ENCODE data around the gene IL1RL1.
A peak's percentile ranks its signal among the peaks of the same experiment; 100 is the strongest.
"Not testable (repeated sequence)": the region's sequence is repeated elsewhere in the genome, so short reads cannot be mapped to it uniquely, and the experiment has no call there.

IL1RL1 gene

GRCh38 chr2:102294802-102295489 is 16.4 kb upstream of the IL1RL1 start:
- DNase-seq (ENCODE audit: low spot score): no peak

DNA sequence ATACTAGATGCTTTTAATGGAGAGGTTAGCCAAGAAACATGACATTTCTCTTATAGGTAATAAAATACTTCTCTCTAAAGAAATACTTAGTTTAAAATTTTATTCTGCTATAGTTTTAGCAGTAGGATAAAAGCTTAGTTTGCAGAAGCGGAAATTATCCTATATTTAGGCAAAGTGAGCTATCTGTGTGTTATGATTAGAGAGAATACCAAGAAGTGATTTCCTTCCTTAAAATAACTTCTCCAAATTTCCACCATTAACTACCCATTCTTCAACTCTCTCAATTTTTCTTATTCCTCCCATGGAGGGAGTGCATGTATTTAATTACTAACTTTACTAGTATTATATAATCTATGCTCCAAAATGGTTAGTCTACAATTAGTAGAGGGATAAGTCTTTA is 15.8 kb upstream of the IL1RL1 start:
- DNase-seq (ENCODE audit: low spot score): no peak

DNA sequence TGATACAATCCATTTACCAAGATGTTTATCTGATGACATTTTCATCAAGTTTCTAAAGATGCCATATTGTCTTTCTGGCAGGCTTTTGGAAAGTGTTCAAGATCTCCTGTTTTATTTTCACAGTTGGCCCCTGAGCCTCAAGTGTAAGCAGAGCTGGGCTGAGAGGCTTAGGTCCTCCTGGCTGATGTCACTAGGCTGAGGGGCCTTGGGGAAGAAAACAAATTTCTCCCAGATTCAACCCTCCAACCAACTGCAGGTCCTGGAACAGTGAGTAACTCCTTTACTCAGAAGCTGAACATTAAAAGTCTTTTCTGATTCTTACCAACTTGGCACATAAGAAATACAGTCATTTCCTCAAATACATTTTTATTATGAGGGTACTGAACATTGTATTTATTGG is 14.9 kb upstream of the IL1RL1 start:
- no peak for DNase-seq (ENCODE audit: low spot score)

- DNase-seq (ENCODE audit: low spot score): no peak
These were observed 13.5 kb upstream of the IL1RL1 start for GRCh38 chr2:102297891-102298290.

- DNase-seq (ENCODE audit: low spot score): peak; percentile 6
These were observed 9.4 kb upstream of the IL1RL1 start for GRCh38 chr2:102301867-102302362.

DNA sequence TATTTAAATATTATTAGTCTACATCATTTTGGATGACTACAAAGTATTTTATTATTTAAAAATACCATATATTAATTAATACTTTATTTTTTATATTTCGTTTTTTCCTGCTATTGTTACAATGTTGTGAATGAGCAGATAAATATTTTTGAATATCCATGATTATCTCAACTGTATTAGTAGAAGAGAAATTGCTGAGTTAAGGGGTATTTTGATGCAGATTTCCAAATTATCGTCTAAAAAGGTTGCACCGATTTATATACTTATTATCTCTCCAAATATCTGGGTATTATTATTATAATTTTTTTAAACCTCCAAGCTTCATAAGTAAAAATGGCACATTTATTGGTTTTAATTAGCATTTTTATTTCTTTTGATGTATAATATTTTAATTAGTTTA is 8.9 kb upstream of the IL1RL1 start:
- DNase-seq (ENCODE audit: low spot score): no peak

- DNase-seq (ENCODE audit: low spot score): no peak
These were observed 7.8 kb upstream of the IL1RL1 start for GRCh38 chr2:102303589-102303988.

DNA sequence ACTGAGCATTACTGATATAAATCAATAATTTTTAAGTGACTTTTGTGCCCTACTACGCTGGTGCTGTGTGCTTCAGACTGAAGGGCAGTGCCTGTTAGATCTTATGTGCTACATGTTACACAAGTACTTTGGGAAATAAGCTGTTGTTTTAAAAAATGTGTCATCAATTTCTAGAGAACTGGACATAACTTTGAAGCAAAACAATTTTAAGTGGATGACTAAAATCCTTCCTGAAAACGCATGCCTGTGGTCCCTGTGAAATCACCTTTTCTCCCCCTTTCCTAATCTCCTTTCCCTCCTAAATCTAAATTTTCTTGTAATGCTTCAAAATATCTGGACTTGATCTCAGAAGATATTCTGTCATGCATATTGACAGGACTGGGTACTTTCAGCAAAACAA is 7.1 kb upstream of the IL1RL1 start:
- no peak for DNase-seq (ENCODE audit: low spot score)

DNA sequence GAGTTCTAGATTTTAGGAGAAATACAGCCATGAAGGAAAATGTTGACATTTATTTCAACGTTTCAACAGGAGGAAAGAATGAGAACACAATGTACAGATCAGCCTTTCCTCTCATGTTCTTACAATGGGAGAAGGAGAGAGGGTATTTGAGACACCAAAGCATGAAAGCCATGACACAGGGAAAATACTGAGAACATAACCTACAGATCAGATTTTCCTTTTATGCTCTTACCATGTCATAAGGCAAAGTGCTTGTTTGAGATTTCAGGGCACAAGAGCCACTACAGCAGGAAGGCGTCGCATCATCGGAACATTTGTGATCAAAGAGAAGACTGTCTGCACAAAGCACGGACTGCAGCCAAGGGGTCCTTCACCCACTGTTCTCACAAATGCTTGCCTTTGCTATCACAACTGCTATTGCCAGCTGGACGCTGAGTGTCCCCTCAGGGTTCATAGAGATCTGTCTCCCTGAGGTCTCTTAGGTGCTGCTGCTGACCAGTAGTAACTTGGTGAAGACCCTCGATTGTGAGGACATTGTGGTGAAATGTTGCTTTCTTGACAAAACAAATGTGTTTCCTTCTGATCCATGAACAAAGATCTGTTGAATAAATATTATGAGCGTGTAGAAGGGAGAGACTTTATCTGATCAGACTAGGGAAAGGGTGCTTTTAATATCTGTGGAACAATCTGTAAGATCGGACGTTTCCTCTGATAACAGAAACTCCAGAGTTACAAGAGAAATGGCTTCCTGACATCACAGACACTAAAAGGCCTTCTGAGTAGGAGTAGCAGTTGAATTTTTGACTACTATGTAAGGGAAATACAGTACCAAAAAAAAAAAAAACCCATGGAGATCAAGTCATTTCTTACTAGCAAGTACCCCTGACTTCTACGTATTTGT is 6.4 kb upstream of the IL1RL1 start:
- no peak for DNase-seq (ENCODE audit: low spot score)

GRCh38 chr2:102306125-102306524 is 5.2 kb upstream of the IL1RL1 start:
- DNase-seq (ENCODE audit: low spot score): no peak

- DNase-seq (ENCODE audit: low spot score): no peak
These were observed 1.7 kb downstream of the IL1RL1 start for GRCh38 chr2:102313025-102313424.

DNA sequence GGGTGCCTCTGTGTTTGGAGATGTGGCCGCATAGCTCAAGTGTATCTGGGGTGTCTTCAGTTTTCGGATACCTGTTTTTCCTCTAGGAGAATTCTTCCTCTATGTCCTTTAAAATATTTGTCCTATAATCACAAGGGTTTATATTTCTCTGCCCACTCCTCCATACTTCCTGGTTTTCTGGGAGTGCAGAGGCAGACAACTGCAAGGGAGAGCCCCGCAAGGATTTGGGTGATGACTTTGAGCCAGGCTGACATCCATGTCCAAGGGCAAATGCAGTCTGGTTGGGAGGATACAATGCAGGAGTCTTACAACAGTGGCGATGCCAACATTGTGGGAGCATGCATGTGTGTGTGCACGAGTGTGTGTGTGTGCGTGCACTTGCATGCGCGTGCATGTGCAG is 2.1 kb downstream of the IL1RL1 start:
- DNase-seq (ENCODE audit: low spot score): no peak

GRCh38 chr2:102313950-102314349 is 2.6 kb downstream of the IL1RL1 start:
- no peak for DNase-seq (ENCODE audit: low spot score)

- DNase-seq (ENCODE audit: low spot score): no peak
These were observed 4.6 kb downstream of the IL1RL1 start for GRCh38 chr2:102315921-102316320.

DNA sequence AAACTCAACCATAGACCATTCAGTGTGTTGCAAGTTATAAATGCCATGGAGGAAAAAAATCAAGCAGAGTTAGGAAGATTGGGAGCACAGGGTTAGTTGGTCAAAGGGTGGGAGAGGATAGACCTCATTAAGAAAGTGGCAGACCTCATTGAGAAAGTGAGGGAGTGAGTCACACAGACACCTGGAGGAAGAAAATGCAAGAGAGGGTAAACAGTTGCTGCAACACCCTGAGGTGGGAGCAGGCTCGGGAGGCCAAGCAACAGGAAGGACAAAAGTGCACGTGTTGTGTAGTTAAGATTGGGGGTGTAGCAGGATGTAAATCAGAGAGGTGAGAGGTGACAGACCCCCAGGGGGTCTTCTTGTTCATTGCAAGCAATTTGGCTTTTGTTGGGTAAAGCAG is 6.4 kb downstream of the IL1RL1 start:
- no peak for DNase-seq (ENCODE audit: low spot score)

DNA sequence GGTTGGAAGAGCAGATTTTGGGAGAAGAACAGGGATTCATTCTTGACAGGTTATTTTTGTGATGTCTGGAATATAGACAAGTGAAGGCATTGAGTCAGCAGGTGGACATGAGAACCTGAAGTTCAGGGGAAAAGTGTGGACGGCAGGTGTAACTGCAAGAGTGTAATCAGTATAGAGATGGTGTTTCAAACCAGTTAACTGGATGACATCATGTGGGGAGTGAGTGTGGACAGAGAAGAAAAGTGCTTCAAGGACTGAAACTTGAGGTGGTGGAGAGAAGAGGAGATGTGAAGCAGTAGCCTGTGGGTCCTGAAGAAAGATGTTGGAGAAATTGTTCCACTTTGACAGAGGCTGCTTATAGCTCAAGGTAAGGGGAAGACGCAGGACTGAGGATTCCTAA is 7.1 kb downstream of the IL1RL1 start:
- DNase-seq (ENCODE audit: low spot score): no peak

DNA sequence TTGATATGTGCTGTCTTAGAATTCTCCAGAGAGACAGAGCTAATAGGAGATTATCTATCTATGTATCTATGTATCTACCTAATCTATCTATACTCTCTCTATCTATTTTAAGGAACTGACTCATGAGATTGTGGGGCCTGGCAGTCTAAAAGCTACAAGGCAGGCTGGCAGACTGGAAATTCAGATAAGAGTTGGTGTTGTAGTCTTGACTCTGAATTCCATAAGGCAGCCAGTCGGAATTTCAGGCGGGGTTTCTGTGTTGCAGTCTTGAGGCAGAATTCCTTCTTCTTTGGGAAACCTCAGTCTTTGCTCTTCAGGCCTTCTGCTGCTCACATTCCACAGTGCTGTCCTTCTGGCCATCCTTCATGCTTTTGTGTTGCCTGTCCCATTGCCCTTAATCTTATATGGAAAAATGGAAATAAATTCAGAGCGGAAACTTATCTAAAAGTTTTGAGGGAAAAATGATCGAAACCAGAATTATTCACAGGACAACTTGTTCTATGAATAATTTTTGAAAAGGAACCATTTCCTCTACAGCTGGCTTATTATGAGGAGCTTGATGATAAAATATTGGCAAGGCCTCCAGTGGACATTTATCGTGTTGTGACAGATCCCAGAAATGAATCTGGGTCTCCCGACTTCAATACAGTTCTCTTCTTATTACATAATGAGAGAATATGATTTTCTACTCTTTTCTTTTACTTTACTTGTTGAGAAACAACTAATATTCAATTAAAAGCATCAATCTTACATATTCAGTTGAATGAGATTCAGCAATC is 10.8 kb downstream of the IL1RL1 start:
- DNase-seq (ENCODE audit: low spot score): no peak

GRCh38 chr2:102324914-102325313 is 13.6 kb downstream of the IL1RL1 start:
- not testable (repeated sequence) for DNase-seq (ENCODE audit: low spot score)

DNA sequence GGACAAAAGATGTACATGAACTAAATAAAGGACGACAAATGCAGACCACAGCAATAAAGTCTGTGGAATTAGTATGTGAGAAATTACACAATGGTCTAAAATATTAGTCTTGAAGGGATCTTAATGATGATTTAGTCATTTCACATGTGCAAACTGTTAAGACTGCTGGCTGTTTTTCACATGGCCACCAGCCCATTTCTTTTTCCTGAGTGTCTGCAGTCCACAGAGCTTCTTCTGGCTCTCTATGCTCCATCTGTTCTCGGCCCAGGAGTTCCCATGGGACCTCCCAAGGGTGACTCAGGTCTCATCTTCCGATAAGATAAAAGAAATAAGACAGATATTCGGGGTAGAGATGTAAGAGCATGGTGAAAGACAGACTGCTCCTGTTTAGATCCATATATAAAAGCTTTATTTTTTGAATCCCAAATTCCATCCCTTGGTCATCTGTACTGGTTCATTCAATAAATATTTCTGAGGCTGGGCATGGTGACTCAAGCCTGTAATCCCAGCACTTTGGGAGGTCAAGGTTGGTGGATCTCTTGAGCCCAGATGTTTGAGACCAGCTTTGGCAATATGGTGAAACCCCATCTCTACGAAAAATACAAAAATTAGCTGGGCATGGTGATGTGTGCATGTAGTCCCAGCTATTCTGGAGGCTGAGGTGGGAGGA is 20.1 kb downstream of the IL1RL1 start:
- DNase-seq (ENCODE audit: low spot score): no peak

GRCh38 chr2:102334486-102334885 is 23.1 kb downstream of the IL1RL1 start:
- DNase-seq (ENCODE audit: low spot score): no peak

DNA sequence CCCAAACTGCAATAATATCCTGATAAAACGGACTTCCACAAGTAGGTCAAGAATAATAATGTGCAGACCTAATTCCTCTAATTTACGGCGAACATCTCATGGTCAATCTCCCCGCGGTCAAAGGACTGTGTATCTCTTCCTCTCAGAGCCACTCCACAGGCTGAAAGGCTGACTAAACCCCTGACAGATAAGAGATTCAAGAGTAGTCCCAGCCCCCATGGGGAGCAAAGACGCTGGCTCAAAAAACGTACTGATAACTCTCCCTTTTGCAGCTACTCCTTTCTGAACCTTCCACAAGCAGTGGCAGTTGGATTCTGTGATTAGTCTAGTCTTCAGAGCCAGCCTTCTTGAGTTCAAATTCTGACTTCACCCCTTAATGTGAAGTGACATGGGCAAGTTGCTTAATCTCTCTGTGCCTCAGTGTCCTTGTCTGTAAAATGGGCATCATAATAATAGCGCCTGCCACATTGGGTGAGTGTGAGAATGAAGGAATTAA is 24.6 kb downstream of the IL1RL1 start:
- no peak for DNase-seq (ENCODE audit: low spot score)

DNA sequence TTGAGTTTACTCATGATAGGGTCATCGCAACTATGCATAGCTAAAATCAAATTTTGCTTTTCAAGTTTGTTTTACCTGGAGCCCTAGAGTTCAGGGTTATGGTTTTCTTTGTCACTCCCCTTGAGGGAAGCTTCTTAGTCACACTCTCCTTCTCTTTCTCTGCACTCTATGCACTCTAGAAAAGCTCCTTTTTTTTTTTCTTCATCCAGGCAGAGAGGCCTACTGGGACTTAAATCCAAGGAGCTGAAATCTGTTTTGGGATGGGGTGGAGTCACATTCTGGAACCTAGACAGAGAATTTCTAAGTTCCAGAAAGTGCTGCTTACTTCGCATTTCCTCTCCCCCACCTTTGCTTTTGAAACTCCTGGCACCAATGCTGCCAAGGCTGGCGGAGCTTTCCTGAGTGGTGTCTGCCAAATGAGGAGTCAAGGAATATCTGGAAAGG is 25.2 kb downstream of the IL1RL1 start:
- DNase-seq (ENCODE audit: low spot score): no peak
